ENCODE measurements around the gene DCUN1D5. TPM values are rescaled to one million over a fixed set of nuclear protein-coding genes. Genes with fewer than 3 reads are reported as not detected.

Gene DCUN1D5
- total and polyA plus RNA-seq, 9 of the 15 experiments (the other 6 are each of a cell fraction or from before 2014, with no cell fraction given), result 38.4 to 242 (median 115) TPM

GRCh38 chr11:103091801-103092524 is at the start of gene DCUN1D5 (continued):
- TF ChIP-seq, protein P1, sequence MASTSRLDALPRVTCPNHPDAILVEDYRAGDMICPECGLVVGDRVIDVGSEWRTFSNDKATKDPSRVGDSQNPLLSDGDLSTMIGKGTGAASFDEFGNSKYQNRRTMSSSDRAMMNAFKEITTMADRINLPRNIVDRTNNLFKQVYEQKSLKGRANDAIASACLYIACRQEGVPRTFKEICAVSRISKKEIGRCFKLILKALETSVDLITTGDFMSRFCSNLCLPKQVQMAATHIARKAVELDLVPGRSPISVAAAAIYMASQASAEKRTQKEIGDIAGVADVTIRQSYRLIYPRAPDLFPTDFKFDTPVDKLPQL (IDR thresholded peaks at IDR 0.05; ENCODE audit: extremely low read depth, insufficient read length), result peak; percentile 57
- TF ChIP-seq CBX1 (IDR thresholded peaks at IDR 0.05; ENCODE audit: low read depth) (peak; percentile 68; the same call in 1 of the 2 replicates), KAT7 (CRISPR knock-in tag; IDR thresholded peaks at IDR 0.05; ENCODE audit: borderline replicate concordance) (peak; percentile 72; the same call in 1 of the 2 replicates), ERF (CRISPR knock-in tag; IDR thresholded peaks at IDR 0.05) (0 out of 2 replicates have a peak, but pooled peaks have one; percentile 21), ELK3 (CRISPR knock-in tag; IDR thresholded peaks at IDR 0.05) (no peak), MAFF (IDR thresholded peaks at IDR 0.05; ENCODE audit: low read length) (0 out of 2 replicates have a peak, but pooled peaks have one; percentile 1), ZNF717 (CRISPR knock-in tag; IDR thresholded peaks at IDR 0.05) (no peak), DPF2 (IDR thresholded peaks at IDR 0.05) (0 out of 2 replicates have a peak, but pooled peaks have one; percentile 7), TARDBP (IDR thresholded peaks at IDR 0.05) (no peak), BCL6 (CRISPR knock-in tag; IDR thresholded peaks at IDR 0.05) (no peak), NONO (IDR thresholded peaks at IDR 0.05; ENCODE audit: low read depth in 2 of 2, low read length in 1 of 2) (0 out of 4 replicates have a peak, but pooled peaks of 1 of the 2 experiments have one; percentile 44), ARID4B (CRISPR knock-in tag; IDR thresholded peaks at IDR 0.05) (no peak; the same call in 1 of the 2 replicates), CCNT2 (IDR thresholded peaks at IDR 0.05; ENCODE audit: borderline replicate concordance, extremely low read depth, insufficient read length, low read depth, low read length) (peak; percentile 67), ARHGAP35 (IDR thresholded peaks at IDR 0.05; ENCODE audit: partially characterized antibody) (no peak), GTF2F1 (IDR thresholded peaks at IDR 0.05; ENCODE audit: low read depth, low read length) (peak; percentile 73; the same call in 1 of the 2 replicates), U2AF1 (optimal IDR thresholded peaks at IDR 0.05; ENCODE audit: low read depth, low read length) (no peak), KAT8 (IDR thresholded peaks at IDR 0.05; ENCODE audit: low read depth) (no peak), GATA2 (CRISPR knock-in tag; IDR thresholded peaks at IDR 0.05) (0 out of 2 replicates have a peak, but pooled peaks have one; percentile 5), LEF1 (IDR thresholded peaks at IDR 0.05) (no peak)
- TF ChIP-seq, protein P2, sequence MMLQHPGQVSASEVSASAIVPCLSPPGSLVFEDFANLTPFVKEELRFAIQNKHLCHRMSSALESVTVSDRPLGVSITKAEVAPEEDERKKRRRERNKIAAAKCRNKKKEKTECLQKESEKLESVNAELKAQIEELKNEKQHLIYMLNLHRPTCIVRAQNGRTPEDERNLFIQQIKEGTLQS (IDR thresholded peaks at IDR 0.05), result peak; percentile 99
- TF ChIP-seq, protein P2 (CRISPR knock-in tag; conservative IDR thresholded peaks at IDR 0.05), result peak; percentile 81; the same call in 1 of the 2 replicates
